LHCN-M2 (cell line): ENCODE data around the gene BTBD19. TPM values are rescaled to one million over a fixed set of nuclear protein-coding genes. Genes with fewer than 3 reads are reported as not detected.
"Not testable (repeated sequence)": the region's sequence is repeated elsewhere in the genome, so short reads cannot be mapped to it uniquely, and the experiment has no call there.

ENCODE experiments used
- DNase-seq: peaks from one replicate; pipeline ENCODE4 v3.0.0-alpha.2; 2012; ENCODE audit warnings: low read depth
- total RNA-seq: library from RNA; depleted of rRNA; stranded (reverse); fragments of >200 nt; gene quantifications from 2 replicates; pipeline ENCODE4 v1.2.3, GENCODE V29; 2014

BTBD19 gene
- total RNA-seq, 1 experiment from 2014 or later: 8.2 TPM

DNA sequence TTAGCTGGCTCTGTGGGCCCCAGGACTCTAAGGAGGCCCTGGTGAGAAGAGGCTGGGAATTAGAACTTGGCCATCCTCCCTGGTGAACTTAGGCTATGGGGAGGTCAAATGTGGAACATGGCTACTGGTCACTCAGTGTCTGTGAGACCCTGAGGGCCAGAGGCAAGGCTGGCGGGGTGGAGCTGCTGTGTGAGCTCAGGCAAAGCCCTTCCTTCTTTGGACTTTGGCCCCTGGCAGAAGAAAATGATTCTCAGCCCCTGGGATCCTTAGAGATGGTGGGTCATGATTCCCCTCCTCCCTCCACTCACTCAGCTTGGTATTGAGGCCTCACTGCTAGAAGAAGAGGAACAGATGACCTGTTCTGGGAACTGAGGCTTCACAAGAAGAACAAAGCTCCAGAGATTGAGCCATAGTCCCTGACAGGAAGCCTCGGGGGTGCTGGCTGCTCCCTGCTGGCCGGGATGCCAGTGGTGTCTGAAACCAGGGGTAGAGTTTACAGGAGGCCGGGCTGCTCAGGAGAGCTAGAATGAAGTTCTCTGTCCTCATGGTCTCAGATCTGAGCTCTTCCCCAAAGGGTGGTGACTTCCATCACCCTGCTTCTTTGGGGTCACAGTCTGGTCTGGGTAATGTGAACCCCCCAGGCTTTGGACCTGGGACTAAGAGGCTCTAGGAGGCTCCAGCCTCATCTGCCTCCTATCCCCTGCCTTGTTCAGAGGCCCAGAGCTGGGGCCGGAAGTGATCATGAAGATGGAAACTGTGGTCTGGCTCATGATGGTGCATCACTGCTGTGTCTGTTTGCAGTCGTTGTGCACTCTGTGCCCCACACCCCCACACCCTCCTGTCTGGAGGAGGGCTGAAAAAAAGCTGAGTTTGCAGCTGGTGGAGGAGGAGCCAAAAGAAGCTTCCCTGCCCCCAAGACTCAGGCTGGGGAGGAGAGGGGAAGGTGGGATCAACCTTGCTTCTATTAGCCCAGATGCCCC, 905 bp downstream of the BTBD19 start:
- DNase-seq: peak; percentile 69

DNA sequence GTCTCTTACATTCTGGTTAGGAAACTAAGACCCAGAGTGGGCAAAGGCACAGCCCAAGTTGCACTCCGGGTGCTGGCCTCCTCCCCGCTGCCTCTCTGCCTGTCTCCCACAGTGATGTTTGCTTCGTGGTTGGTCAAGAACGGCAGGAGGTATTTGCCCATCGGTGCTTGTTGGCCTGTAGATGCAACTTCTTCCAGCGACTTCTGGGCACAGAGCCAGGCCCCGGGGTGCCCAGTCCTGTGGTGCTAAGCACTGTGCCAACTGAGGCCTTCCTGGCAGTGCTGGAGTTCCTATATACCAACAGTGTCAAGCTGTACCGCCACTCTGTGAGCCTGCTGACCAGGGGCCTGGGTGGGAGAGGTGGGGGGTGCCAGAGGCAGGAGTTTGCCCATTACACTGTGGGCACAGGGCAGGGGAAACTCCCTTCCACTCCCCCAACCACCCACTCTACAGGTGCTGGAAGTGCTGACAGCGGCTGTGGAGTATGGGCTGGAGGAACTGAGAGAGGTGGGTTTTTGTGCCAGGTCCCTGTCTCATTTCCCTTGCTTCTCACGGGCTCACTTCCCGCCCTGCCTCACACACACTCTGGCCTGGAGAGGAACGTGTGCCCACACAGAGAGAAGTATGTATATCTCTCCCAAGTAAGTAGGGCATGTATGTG, 1.9 kb downstream of the BTBD19 start:
- DNase-seq: no peak

- not testable (repeated sequence) for DNase-seq
Measured at GRCh38 chr1:44810762-44811105, 2.4 kb downstream of the BTBD19 start.

DNA sequence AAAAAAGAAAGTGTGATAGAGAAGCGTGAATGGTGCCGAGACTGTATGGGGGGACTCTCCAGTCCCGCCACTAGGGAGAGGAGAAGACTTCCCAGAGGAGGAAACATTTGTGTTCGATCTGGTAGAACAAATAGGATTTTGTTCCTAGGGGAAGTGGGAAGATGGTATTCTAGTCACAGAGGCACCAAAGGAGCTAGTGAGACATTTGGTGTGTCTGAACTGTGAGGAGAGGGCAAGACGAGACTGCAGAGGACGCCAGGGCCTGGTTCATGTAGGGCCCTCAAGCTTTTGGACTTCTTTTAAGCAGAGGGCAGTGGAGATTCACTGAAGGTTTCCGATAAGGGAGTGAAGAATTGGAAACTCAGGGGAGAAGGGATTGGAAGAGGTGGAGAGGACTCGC, 2.9 kb downstream of the BTBD19 start:
- no peak for DNase-seq

GRCh38 chr1:44812822-44813543, 4.7 kb downstream of the BTBD19 start:
- DNase-seq: no peak

- DNase-seq: not testable (repeated sequence)
Measured at GRCh38 chr1:44815926-44816325, 7.6 kb downstream of the BTBD19 start.

DNA sequence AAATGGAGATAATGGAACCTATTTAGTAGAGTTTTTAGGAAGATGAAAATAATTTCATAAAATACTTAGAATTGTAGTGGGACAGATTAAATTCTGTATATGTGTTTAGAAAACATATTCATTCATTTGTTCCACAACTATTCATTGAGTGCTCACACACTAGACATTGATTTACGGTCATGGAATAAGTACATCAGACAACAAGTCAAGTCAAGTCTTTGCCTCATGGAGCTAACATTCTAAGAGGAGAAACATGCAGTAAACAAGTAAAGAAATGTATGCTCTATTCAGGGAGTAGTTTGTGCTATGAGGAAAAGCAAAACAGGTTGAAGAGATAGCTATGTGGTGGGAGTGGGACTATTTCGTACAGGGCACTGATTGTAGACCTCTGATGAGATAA, 9.0 kb downstream of the BTBD19 start:
- DNase-seq: no peak

- no peak for DNase-seq
Measured at GRCh38 chr1:44817771-44818495, 9.6 kb downstream of the BTBD19 start.

- no peak for DNase-seq
Measured at GRCh38 chr1:44819196-44819607, 10.9 kb downstream of the BTBD19 start.

- DNase-seq: peak; percentile 98
Measured at GRCh38 chr1:44819608-44820327, 11.4 kb downstream of the BTBD19 start.

GRCh38 chr1:44820328-44821239, 12.3 kb downstream of the BTBD19 start:
- no peak for DNase-seq

- no peak for DNase-seq
Measured at GRCh38 chr1:44821240-44821715, 13.0 kb downstream of the BTBD19 start.

- DNase-seq: no peak
Measured at GRCh38 chr1:44822131-44822701, 13.9 kb downstream of the BTBD19 start.

DNA sequence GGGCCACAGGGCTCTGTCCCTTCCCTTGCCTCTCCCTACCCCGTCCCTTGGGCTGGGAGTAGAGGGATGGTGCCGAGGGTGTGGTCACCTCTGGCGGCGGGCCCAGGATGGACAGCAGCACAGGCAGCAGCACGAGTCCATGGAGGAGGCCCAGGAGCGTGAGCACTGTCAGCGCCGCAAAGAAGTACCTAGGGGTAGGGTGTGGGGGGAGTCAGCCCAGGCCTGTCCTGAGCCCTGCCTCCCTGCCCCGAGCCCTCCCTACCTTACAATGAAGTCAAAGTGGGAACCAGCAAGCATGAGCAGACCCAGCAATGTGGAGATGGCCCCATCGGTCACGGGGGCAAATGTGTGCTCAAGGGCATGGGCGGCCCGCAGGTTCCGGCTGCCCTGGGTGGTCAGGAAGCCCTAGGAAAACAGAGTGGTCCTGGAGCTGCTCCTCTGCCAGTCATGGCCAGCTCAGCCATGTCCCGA, 14.7 kb downstream of the BTBD19 start:
- no peak for DNase-seq

- not testable (repeated sequence) for DNase-seq
Measured at GRCh38 chr1:44824392-44824791, 16.1 kb downstream of the BTBD19 start.

GRCh38 chr1:44826375-44827196, 18.3 kb downstream of the BTBD19 start:
- no peak for DNase-seq

GRCh38 chr1:44827197-44828002, 19.1 kb downstream of the BTBD19 start:
- DNase-seq: no peak
